ENCODE measurements around the gene ZCCHC7.
"Not testable (repeated sequence)": the region's sequence is repeated elsewhere in the genome, so short reads cannot be mapped to it uniquely, and the experiment has no call there.

ZCCHC7 gene

GRCh38 chr9:37377688-37378612 is 257.6 kb downstream of the ZCCHC7 start:
- DNase-seq (ENCODE audit: low spot score), result no peak

- DNase-seq (ENCODE audit: low spot score), result no peak
Measured at GRCh38 chr9:37378613-37379004, 258.2 kb downstream of the ZCCHC7 start.

GRCh38 chr9:37379835-37380234 is 259.5 kb downstream of the ZCCHC7 start:
- DNase-seq (ENCODE audit: low spot score), result no peak

- no peak for DNase-seq (ENCODE audit: low spot score)
Measured at GRCh38 chr9:37380570-37380969, 260.2 kb downstream of the ZCCHC7 start.

- DNase-seq (ENCODE audit: low spot score), result no peak
Measured at GRCh38 chr9:37381094-37381741, 260.8 kb downstream of the ZCCHC7 start.

- no peak for DNase-seq (ENCODE audit: low spot score)
Measured at GRCh38 chr9:37382161-37382981, 262.0 kb downstream of the ZCCHC7 start.

- DNase-seq (ENCODE audit: low spot score), result no peak
Measured at GRCh38 chr9:37382982-37383357, 262.6 kb downstream of the ZCCHC7 start.

GRCh38 chr9:37383393-37383792 is 263.0 kb downstream of the ZCCHC7 start:
- DNase-seq (ENCODE audit: low spot score), result no peak

GRCh38 chr9:37383876-37384746 is 263.7 kb downstream of the ZCCHC7 start:
- DNase-seq (ENCODE audit: low spot score), result no peak

- no peak for DNase-seq (ENCODE audit: low spot score)
Measured at GRCh38 chr9:37385286-37385685, 264.9 kb downstream of the ZCCHC7 start.

GRCh38 chr9:37386988-37387387 is 266.6 kb downstream of the ZCCHC7 start:
- DNase-seq (ENCODE audit: low spot score), result no peak

GRCh38 chr9:37390759-37391158 is 270.4 kb downstream of the ZCCHC7 start:
- DNase-seq (ENCODE audit: low spot score), result peak; percentile 64

GRCh38 chr9:37392272-37392671 is 271.9 kb downstream of the ZCCHC7 start:
- peak; percentile 47 for DNase-seq (ENCODE audit: low spot score)

GRCh38 chr9:37395229-37395628 is 274.9 kb downstream of the ZCCHC7 start:
- DNase-seq (ENCODE audit: low spot score), result no peak

GRCh38 chr9:37395663-37396062 is 275.3 kb downstream of the ZCCHC7 start:
- no peak for DNase-seq (ENCODE audit: low spot score)

GRCh38 chr9:37397948-37398347 is 277.6 kb downstream of the ZCCHC7 start:
- not testable (repeated sequence) for DNase-seq (ENCODE audit: low spot score)

- DNase-seq (ENCODE audit: low spot score), result no peak
Measured at GRCh38 chr9:37398464-37399025, 278.2 kb downstream of the ZCCHC7 start.

- DNase-seq (ENCODE audit: low spot score), result no peak
Measured at GRCh38 chr9:37399336-37399735, 279.0 kb downstream of the ZCCHC7 start.

GRCh38 chr9:37404590-37404989 is 284.2 kb downstream of the ZCCHC7 start:
- DNase-seq (ENCODE audit: low spot score), result no peak

GRCh38 chr9:37405350-37405749 is 285.0 kb downstream of the ZCCHC7 start:
- DNase-seq (ENCODE audit: low spot score), result no peak

- no peak for DNase-seq (ENCODE audit: low spot score)
Measured at GRCh38 chr9:37405764-37406380, 285.5 kb downstream of the ZCCHC7 start.
